Camera-type eye (tissue), 1 donor: Measurements from ENCODE around the gene RABGGTA. TPM values are rescaled to one million over a fixed set of nuclear protein-coding genes. Genes with fewer than 3 reads are reported as not detected.

Experiments
- total RNA-seq: library from RNA; depleted of rRNA; stranded (reverse); fragments of >200 nt; gene quantifications from one replicate; pipeline ENCODE4 v1.2.3, GENCODE V29; 2014

RABGGTA gene, protein sequence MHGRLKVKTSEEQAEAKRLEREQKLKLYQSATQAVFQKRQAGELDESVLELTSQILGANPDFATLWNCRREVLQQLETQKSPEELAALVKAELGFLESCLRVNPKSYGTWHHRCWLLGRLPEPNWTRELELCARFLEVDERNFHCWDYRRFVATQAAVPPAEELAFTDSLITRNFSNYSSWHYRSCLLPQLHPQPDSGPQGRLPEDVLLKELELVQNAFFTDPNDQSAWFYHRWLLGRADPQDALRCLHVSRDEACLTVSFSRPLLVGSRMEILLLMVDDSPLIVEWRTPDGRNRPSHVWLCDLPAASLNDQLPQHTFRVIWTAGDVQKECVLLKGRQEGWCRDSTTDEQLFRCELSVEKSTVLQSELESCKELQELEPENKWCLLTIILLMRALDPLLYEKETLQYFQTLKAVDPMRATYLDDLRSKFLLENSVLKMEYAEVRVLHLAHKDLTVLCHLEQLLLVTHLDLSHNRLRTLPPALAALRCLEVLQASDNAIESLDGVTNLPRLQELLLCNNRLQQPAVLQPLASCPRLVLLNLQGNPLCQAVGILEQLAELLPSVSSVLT
- total RNA-seq: 26.6 TPM

GRCh38 chr14:24271134-24271833 lies at the start of gene RABGGTA:
Gene RABGGTA, minus strand, starts transcription at chr14:24271597. Its CDS starts 482 bp downstream, at chr14:24271115.

DNA sequence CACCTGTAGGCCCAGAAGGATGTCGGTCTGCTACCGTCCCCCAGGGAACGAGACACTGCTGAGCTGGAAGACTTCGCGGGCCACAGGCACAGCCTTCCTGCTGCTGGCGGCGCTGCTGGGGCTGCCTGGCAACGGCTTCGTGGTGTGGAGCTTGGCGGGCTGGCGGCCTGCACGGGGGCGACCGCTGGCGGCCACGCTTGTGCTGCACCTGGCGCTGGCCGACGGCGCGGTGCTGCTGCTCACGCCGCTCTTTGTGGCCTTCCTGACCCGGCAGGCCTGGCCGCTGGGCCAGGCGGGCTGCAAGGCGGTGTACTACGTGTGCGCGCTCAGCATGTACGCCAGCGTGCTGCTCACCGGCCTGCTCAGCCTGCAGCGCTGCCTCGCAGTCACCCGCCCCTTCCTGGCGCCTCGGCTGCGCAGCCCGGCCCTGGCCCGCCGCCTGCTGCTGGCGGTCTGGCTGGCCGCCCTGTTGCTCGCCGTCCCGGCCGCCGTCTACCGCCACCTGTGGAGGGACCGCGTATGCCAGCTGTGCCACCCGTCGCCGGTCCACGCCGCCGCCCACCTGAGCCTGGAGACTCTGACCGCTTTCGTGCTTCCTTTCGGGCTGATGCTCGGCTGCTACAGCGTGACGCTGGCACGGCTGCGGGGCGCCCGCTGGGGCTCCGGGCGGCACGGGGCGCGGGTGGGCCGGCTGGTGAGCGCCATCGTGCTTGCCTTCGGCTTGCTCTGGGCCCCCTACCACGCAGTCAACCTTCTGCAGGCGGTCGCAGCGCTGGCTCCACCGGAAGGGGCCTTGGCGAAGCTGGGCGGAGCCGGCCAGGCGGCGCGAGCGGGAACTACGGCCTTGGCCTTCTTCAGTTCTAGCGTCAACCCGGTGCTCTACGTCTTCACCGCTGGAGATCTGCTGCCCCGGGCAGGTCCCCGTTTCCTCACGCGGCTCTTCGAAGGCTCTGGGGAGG lies 39.5 kb upstream of the RABGGTA start, which contains the start of gene LTB4R:
Gene LTB4R (plus strand): TSS at position 857 of the 959 bp plus-strand sequence. CDS start 4,150 bp downstream, outside the sequence.

DNA sequence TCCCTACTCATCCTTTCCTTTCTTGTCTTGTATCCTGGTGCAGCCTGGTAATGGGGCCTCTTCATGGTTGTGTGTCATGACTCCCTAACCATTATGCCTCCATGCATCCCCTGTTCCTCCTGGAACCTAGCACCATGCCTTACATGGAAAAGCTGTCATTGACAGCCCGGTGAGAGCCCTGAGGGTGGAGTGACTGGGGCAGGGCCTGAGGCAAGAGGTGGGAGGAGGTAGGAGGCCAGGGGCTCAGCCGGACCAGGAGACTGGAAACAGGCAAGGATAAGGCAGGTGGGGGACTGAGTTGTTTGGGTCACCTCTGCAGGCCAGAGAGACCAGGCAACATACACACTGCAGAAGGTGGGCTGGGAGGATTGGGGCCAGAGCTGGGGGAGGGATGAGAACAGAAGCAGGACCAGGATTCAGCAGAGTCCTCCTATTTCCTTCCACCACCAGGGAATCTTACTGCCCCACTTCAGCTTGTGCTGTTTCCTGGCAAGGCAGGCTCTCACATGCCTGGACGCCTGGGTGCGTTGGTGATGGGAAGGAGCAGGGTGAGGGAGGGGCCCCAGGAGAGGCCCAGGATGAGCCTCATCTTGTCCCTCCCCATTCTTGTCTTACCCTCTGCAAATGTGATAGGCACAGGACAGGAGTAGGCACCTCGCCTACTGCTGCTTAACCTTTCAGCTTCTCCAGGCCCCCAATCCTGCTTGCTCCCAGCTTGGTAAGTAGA lies 38.3 kb upstream of the RABGGTA start, which contains the start of gene LTB4R2:
Gene LTB4R2 (plus strand): TSS at position 603 of the 727 bp plus-strand sequence. CDS start 525 bp downstream, outside the sequence.

DNA sequence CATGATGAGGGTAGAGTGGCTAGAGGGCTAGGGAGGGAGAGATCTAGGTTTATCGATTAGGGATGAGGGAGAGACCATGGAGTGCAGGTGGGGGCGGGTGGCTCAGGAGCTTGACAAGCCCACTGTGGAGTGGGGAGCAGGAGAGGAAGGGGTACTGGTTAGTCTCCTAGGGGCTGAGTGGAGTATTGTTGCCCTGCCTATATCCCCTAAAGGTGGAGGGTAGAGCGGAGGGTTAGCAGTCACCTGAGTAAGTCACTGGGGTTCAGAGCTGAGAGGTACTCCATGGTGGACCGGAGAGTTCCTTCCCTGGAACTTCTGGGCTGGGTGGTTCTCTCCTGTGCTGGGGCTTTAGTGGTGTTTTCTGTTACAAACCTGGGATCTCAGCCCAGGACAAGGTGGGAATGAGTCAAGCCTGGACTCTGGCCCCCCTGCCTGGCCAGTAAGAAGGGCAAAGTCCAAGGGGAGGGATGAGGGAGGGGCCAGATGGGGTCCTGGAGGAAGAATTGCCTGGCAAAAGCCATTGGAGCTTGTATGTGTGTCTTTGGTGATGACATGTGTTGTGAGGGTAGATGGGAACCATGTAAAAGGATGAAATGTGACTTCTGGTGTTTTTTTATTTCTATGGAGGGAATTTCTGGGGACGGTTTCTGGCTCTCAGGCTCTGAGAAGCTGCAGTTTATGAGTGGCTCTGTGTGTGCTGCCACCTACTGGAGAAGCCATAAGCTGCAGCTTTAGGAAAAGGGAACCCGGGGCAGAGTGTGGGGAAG lies 36.4 kb upstream of the RABGGTA start, which contains the start of gene CIDEB:
Gene CIDEB (minus strand): TSS at position 403 of the 767 bp plus-strand sequence. CDS start 119 bp downstream, at position 284.

DNA sequence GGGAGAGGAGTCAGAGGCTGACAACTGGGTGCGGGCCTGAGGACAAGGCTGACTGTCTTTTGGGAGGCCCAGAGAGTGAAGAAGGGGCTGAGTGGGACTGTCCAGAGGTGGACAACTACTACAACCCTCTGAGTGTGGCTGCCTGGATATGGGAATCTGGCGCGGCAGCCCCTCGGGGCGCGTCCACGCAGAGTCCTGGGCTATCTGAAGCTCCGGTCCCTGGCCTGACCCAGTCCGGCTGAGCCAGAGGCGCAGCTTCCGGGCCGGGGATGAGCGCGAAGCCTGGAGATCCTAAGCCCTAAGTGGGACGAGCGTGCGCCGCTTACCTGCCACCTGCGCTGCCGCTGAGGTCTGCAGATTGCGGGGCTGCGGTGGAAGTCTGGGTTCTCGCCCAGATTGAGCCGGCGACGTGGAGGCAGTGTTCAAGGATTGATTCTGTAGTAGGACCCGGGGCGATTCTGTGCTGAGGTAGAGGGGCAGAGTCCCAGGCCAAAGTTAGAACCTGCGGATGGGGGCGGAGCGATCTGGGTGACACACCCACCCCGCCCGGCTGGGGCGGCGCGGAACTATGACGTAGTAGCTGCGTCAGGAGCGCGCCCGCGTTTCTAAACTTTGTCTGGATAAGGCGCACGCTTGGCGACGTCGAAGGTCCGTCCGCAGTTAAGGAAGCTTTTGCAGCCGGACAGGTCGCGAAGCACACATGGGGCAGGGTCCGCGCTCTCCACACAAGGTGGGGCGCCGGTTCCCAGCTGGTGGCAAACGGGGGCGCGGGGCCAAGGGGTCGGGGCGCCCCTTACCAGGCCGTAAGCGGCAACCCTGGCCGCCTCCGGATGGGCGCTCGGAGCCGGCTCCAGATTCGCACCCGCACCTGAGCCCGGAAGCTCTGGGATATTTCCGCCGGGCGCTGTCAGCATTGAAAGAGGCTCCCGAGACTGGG lies 28.1 kb upstream of the RABGGTA start, which contains the start of the genes DHRS1 and NOP9:
Gene DHRS1 (minus strand): TSS at position 526 of the 937 bp plus-strand sequence. CDS start 674 bp downstream, outside the sequence.
Gene NOP9 (plus strand): TSS at position 596 of the 937 bp plus-strand sequence. CDS start 105 bp downstream, at position 701.

GRCh38 chr14:24262821-24263733 lies 8.3 kb downstream of the RABGGTA start, which contains the start of gene TGM1:
Gene TGM1, minus strand, starts transcription at chr14:24263177. Its CDS starts 825 bp downstream, at chr14:24262352.

GRCh38 chr14:24232645-24233537 lies 38.5 kb downstream of the RABGGTA start, which contains the start of gene GMPR2:
Gene GMPR2, plus strand, starts transcription at chr14:24232929. Its CDS starts 325 bp downstream, at chr14:24233254.

GRCh38 chr14:24232121-24232644 lies 39.2 kb downstream of the RABGGTA start, which contains the start of gene NEDD8:
Gene NEDD8, minus strand, starts transcription at chr14:24232367. Its CDS starts 100 bp downstream, at chr14:24232267.

Other genes with a start within 250 kb of the RABGGTA start
- gene CARMIL3, start 219.6 kb downstream of the RABGGTA start, total RNA-seq: 7.8 TPM
- gene CPNE6, start 200.0 kb downstream of the RABGGTA start, total RNA-seq: 5.9 TPM
- gene PCK2, start 177.3 kb downstream of the RABGGTA start, total RNA-seq: 11.2 TPM
- gene DCAF11, start 156.8 kb downstream of the RABGGTA start, total RNA-seq: 67.2 TPM
- gene NRL, start 156.6 kb downstream of the RABGGTA start, total RNA-seq: 394 TPM
- 11.4 TPM for gene FITM1, start 140.9 kb downstream of the RABGGTA start, total RNA-seq
- gene PSME1, start 135.4 kb downstream of the RABGGTA start, total RNA-seq: 58.5 TPM
- 15.1 TPM for gene EMC9, start 130.0 kb downstream of the RABGGTA start, total RNA-seq
- gene PSME2, start 125.0 kb downstream of the RABGGTA start, total RNA-seq: 28.6 TPM
- gene RNF31, start 124.1 kb downstream of the RABGGTA start, total RNA-seq: 72.5 TPM
- gene IRF9, start 110.3 kb downstream of the RABGGTA start, total RNA-seq: 35.1 TPM
- 22.4 TPM for gene REC8, start 99.5 kb downstream of the RABGGTA start, total RNA-seq
- gene IPO4, start 82.8 kb downstream of the RABGGTA start, total RNA-seq: 19.1 TPM
- gene TM9SF1, start 76.2 kb downstream of the RABGGTA start, total RNA-seq: 58.9 TPM
- not detected for gene TSSK4, start 65.9 kb downstream of the RABGGTA start, total RNA-seq
- 53.5 TPM for gene CHMP4A, start 58.1 kb downstream of the RABGGTA start, total RNA-seq
- 20.5 TPM for gene MDP1, start 55.5 kb downstream of the RABGGTA start, total RNA-seq
- 61.8 TPM for gene NEDD8, start 39.2 kb downstream of the RABGGTA start, total RNA-seq
- gene GMPR2, start 38.7 kb downstream of the RABGGTA start, total RNA-seq: 62.6 TPM
- gene TINF2, start 29.0 kb downstream of the RABGGTA start, total RNA-seq: 44.8 TPM
- gene TGM1, start 8.4 kb downstream of the RABGGTA start, total RNA-seq: 6.2 TPM
- 19.4 TPM for gene DHRS1, start 28.2 kb upstream of the RABGGTA start, total RNA-seq
- gene NOP9, start 28.3 kb upstream of the RABGGTA start, total RNA-seq: 21.8 TPM
- gene CIDEB, start 36.4 kb upstream of the RABGGTA start, total RNA-seq: 17.5 TPM
- gene LTB4R2, start 38.5 kb upstream of the RABGGTA start, total RNA-seq: 6.9 TPM
- gene LTB4R, start 39.9 kb upstream of the RABGGTA start, total RNA-seq: 2.7 TPM
- gene ADCY4, start 63.5 kb upstream of the RABGGTA start, total RNA-seq: 13.0 TPM
- 4.4 TPM for gene RIPK3, start 68.4 kb upstream of the RABGGTA start, total RNA-seq
- 67.8 TPM for gene NFATC4, start 96.6 kb upstream of the RABGGTA start, total RNA-seq
- gene NYNRIN, start 127.4 kb upstream of the RABGGTA start, total RNA-seq: 47.5 TPM
- 2.0 TPM for gene CBLN3, start 158.1 kb upstream of the RABGGTA start, total RNA-seq
- 58.6 TPM for gene KHNYN, start 158.4 kb upstream of the RABGGTA start, total RNA-seq
- 32.4 TPM for gene SDR39U1, start 171.2 kb upstream of the RABGGTA start, total RNA-seq
- gene CMA1, start 236.7 kb upstream of the RABGGTA start, total RNA-seq: not detected